Measurements from ENCODE around the gene HNRNPA1L2. TPM values are rescaled to one million over a fixed set of nuclear protein-coding genes. Genes with fewer than 3 reads are reported as not detected.
"Not testable (repeated sequence)": the region's sequence is repeated elsewhere in the genome, so short reads cannot be mapped to it uniquely, and the experiment has no call there.

The HNRNPA1L2 gene
- total RNA-seq, 4 donors from 2014 or later = 4.4 to 9.7 (median 5.6) TPM

- WGBS, 2 donors = 92 to 97% methylated on average over 8 of the region's 8 CpGs
- H3K27me3 ChIP-seq = no peaks in the 10 kb centered on the region
- no peaks in the 10 kb centered on the region for H3K4me1 ChIP-seq
- no peak overlapping the region for H3K4me3 ChIP-seq (replicated peaks in 1 of 3)
- H3K27ac ChIP-seq = no peak overlapping the region
- intact Hi-C loops (cut with DNase I) = no loop called here
- no peaks in the 10 kb centered on the region for H3K9me3 ChIP-seq
- peaks cover 11 to 19% of the 10 kb centered on the region in 2 donors for H3K36me3 ChIP-seq
- no peak for TF ChIP-seq POLR2A (IDR thresholded peaks at IDR 0.05)
- TF ChIP-seq, protein P1, sequence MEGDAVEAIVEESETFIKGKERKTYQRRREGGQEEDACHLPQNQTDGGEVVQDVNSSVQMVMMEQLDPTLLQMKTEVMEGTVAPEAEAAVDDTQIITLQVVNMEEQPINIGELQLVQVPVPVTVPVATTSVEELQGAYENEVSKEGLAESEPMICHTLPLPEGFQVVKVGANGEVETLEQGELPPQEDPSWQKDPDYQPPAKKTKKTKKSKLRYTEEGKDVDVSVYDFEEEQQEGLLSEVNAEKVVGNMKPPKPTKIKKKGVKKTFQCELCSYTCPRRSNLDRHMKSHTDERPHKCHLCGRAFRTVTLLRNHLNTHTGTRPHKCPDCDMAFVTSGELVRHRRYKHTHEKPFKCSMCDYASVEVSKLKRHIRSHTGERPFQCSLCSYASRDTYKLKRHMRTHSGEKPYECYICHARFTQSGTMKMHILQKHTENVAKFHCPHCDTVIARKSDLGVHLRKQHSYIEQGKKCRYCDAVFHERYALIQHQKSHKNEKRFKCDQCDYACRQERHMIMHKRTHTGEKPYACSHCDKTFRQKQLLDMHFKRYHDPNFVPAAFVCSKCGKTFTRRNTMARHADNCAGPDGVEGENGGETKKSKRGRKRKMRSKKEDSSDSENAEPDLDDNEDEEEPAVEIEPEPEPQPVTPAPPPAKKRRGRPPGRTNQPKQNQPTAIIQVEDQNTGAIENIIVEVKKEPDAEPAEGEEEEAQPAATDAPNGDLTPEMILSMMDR (IDR thresholded peaks at IDR 0.05) = no peak
- no peak for DNase-seq
Observed at GRCh38 chr13:52670726-52671125, 28.5 kb downstream of the HNRNPA1L2 start.

DNA sequence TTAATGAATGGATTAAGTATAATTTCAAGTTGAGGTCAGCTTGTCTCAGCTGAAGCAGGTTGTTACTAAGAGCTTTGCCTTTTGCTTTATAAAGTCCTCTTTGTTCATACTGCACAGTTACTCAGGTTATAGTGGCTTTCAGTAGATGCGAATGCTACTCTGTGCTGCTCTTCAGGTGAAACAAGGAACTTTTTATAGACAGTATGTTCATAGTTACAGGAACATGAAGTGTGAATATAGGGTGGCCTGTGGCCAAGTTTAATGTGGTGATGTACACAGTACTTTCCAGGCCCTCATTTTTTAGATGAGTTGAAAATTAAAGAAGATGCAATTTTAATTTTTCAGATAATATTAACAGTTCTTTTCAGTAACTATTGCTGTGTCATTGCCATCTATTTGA lies 31.2 kb downstream of the HNRNPA1L2 start:
- H3K27me3 ChIP-seq = no peaks in the 10 kb centered on the region
- no peak for DNase-seq
- no peaks in the 10 kb centered on the region for H3K4me1 ChIP-seq
- no peak overlapping the region for H3K4me3 ChIP-seq (replicated peaks in 1 of 3)
- TF ChIP-seq, protein P1 (IDR thresholded peaks at IDR 0.05) = no peak
- TF ChIP-seq POLR2A (IDR thresholded peaks at IDR 0.05) = no peak
- H3K9me3 ChIP-seq = no peaks in the 10 kb centered on the region
- H3K27ac ChIP-seq = no peak overlapping the region
- WGBS, 2 donors = 92 to 97% methylated on average over 1 of the region's 1 CpG
- H3K36me3 ChIP-seq = peaks cover under 1 to 3% of the 10 kb centered on the region in 2 donors
- intact Hi-C loops (cut with DNase I) = no loop called here

GRCh38 chr13:52677823-52678222 lies 35.6 kb downstream of the HNRNPA1L2 start:
- 95 to 96% methylated on average over 1 of the region's 1 CpG for WGBS, 2 donors
- Histone ChIP-seq H3K27me3 (no peaks in the 10 kb centered on the region), H3K36me3 (peaks cover 7 to 16% of the 10 kb centered on the region in 2 donors), H3K4me1 (no peaks in the 10 kb centered on the region), H3K27ac (no peak overlapping the region), H3K9me3 (no peaks in the 10 kb centered on the region), H3K4me3 (replicated peaks in 1 of 3) (no peak overlapping the region)
- intact Hi-C loops (cut with DNase I) = no loop called here
- no peak for DNase-seq
- TF ChIP-seq POLR2A (IDR thresholded peaks at IDR 0.05) = no peak
- TF ChIP-seq, protein P1 (IDR thresholded peaks at IDR 0.05) = no peak

DNA sequence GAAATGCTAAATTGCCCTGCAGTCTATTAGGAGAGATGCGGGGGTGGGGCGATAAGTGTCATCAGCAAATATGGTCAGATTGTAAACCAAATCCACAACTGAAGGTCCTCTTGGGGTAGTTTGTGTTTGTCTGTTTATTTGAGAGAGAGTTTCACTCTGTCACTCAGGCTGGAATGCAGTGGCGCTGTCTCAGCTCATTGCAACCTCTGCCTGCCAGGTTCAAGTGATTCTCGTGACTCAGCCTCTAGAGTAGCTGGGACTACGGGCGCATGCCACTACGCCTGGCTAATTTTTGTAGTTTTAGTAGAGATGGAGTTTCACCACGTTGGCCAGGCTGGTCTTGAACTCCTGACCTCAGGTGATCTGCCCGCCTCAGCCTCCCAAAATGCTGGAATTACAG lies 43.6 kb downstream of the HNRNPA1L2 start:
- DNase-seq = peak; percentile 37 to 45
- intact Hi-C loops (cut with DNase I); H3K4me1 ChIP-seq; H3K9me3 ChIP-seq; H3K27me3 ChIP-seq; H3K4me3 ChIP-seq (replicated peaks in 1 of 3): not testable (repeated sequence)
- Histone ChIP-seq H3K27ac (peak overlapping the region in 1 of 3 donors; percentile 32), H3K36me3 (peaks cover 8 to 14% of the 10 kb centered on the region in 2 donors)
- WGBS, 2 donors = 68 to 75% methylated on average over 9 of the region's 9 CpGs

GRCh38 chr13:52686376-52686775 lies 44.1 kb downstream of the HNRNPA1L2 start:
- 94% methylated on average over 4 of the region's 4 CpGs for WGBS, 2 donors

More at GRCh38 chr13:52686376-52686775, 44.1 kb downstream of the HNRNPA1L2 start:
- no peak overlapping the region for H3K27ac ChIP-seq
- H3K36me3 ChIP-seq = peaks cover 4 to 12% of the 10 kb centered on the region in 2 donors
- H3K27me3 ChIP-seq = no peaks in the 10 kb centered on the region
- no peak overlapping the region for H3K4me3 ChIP-seq (replicated peaks in 1 of 3)
- intact Hi-C loops (cut with DNase I) = no loop called here
- TF ChIP-seq, protein P1 (IDR thresholded peaks at IDR 0.05) = no peak
- no peak for TF ChIP-seq POLR2A (IDR thresholded peaks at IDR 0.05)
- no peaks in the 10 kb centered on the region for H3K9me3 ChIP-seq
- H3K4me1 ChIP-seq = no peaks in the 10 kb centered on the region
- no peak for DNase-seq

Other genes with a start within 250 kb of the HNRNPA1L2 start
- 10 to 100 TPM in 1 of 4 donors, 1 to 10 TPM in 3; 6.1 to 12.8 (median 7.9) TPM for gene THSD1, start 236.3 kb upstream of the HNRNPA1L2 start, total RNA-seq
- gene VPS36, start 191.8 kb upstream of the HNRNPA1L2 start, total RNA-seq = 10 to 100 TPM; 59.9 to 87.8 (median 66.4) TPM
- 10 to 100 TPM in 3 of 4 donors, 1 to 10 TPM in 1; 8.7 to 14.3 (median 11.4) TPM for gene CKAP2, start 187.0 kb upstream of the HNRNPA1L2 start, total RNA-seq
- gene SUGT1, start 10.4 kb downstream of the HNRNPA1L2 start, total RNA-seq = 10 to 100 TPM; 33.6 to 50.4 (median 43.1) TPM
- gene CNMD, start 97.4 kb downstream of the HNRNPA1L2 start, total RNA-seq = 1 to 10 TPM in 2 of 4 donors, under 1 TPM in 2; 0.40 to 2.5 (median 0.85) TPM
- gene PCDH8, start 206.2 kb downstream of the HNRNPA1L2 start, total RNA-seq = 1 to 10 TPM in 2 of 4 donors, not detected in 2; 2.1 TPM